Measurements from ENCODE around the gene TMTC2. TPM values are rescaled to one million over a fixed set of nuclear protein-coding genes. Genes with fewer than 3 reads are reported as not detected.

The TMTC2 gene
- total and polyA plus RNA-seq, 4 experiments from 2014 or later = 0.09 to 8.2 (median 4.2) TPM

GRCh38 chr12:82682851-82683261 lies 3.9 kb upstream of the TMTC2 start:
- no peak for DNase-seq
- H3K36me3 Mint-ChIP-seq = peaks cover 0 to 10% of the 10 kb centered on the region in 2 donors
- CTCF ChIA-PET (ENCODE audit: partially characterized antibody) = no interaction called here
- Histone ChIP-seq H3K4me1 (ENCODE audit: insufficient read depth, low read length) (peaks cover 3% of the 10 kb centered on the region), H3K4me3 (ENCODE audit: low read length in 2 of 2) (no peak overlapping the region), H3K27me3 (ENCODE audit: insufficient read depth, low read length) (no peaks in the 10 kb centered on the region), H3K36me3 (ENCODE audit: insufficient read depth, low read length) (no peaks in the 10 kb centered on the region), H3K9me3 (ENCODE audit: control insufficient read depth in 1 of 2, low read length in 2 of 2) (no peaks in the 10 kb centered on the region), H3K27ac (ENCODE audit: low read depth, low read length) (no peak overlapping the region)
- intact Hi-C loops (cut with micrococcal nuclease) = loop anchor here (10.0 kb wide), 2 partner anchors 702 to 1272 kb away; no protein-coding TSS in a partner anchor
- H3K4me1 Mint-ChIP-seq = peaks cover under 1 to 19% (median 6%) of the 10 kb centered on the region in 4 donors
- POLR2A ChIA-PET (ENCODE audit: partially characterized antibody) = no interaction called here
- no peak overlapping the region for H3K27ac Mint-ChIP-seq
- H3K4me3 Mint-ChIP-seq = no peak overlapping the region
- H3K27me3 Mint-ChIP-seq = peaks cover 11 to 16% of the 10 kb centered on the region in 2 donors
- no peaks in the 10 kb centered on the region for H3K9me3 Mint-ChIP-seq

DNA sequence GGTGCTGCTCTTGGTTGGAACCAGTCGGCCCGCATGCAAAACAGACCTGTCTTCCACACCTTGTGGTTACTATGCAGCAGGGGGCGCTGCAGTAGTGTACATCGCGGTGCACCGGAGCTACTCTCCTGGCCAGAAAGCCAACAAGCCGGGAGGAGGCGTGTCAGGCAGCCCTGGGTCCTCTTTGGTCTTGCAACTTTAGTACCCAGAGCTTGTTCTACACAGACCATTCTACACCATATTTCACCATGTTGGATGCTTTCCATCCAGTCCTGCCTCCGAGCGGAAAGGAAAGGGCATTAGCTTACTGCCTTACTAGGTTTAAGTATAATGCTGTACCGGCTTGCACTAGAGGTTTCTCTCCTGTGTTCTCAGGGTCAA lies 927 bp upstream of the TMTC2 start:
- Mint-ChIP-seq H3K36me3 (peaks cover 0 to 10% of the 10 kb centered on the region in 2 donors), H3K27me3 (peaks cover 11 to 13% of the 10 kb centered on the region in 2 donors), H3K4me1 (peaks cover 7 to 28% (median 17%) of the 10 kb centered on the region in 4 donors), H3K4me3 (peak overlapping the region; percentile 93 to 100 (median 97)), H3K27ac (peak overlapping the region; percentile 95 to 99 (median 96)), H3K9me3 (no peaks in the 10 kb centered on the region)
- intact Hi-C loops (cut with micrococcal nuclease) = loop anchor here (1.0 to 10.0 kb wide), 3 partner anchors 699 to 1823 kb away; no protein-coding TSS in a partner anchor
- Histone ChIP-seq H3K9me3 (ENCODE audit: control insufficient read depth in 1 of 2, low read length in 2 of 2) (no peaks in the 10 kb centered on the region), H3K27ac (ENCODE audit: low read depth, low read length) (peak overlapping the region; percentile 75), H3K4me3 (ENCODE audit: low read length in 2 of 2) (peak overlapping the region; percentile 61 to 85), H3K27me3 (ENCODE audit: insufficient read depth, low read length) (no peaks in the 10 kb centered on the region), H3K4me1 (ENCODE audit: insufficient read depth, low read length) (peaks cover 12% of the 10 kb centered on the region), H3K36me3 (ENCODE audit: insufficient read depth, low read length) (no peaks in the 10 kb centered on the region)
- ChIA-PET CTCF (ENCODE audit: partially characterized antibody) (interaction anchor here (0.7 to 4.2 kb wide), 25 partner anchors 10 to 1818 kb away, joined by 3 to 38 read pairs (median 4); partner anchors contain the start of genes CCDC59 and METTL25), POLR2A (ENCODE audit: partially characterized antibody) (interaction anchor here (1.0 to 1.2 kb wide), 3 partner anchors 50 to 329 kb away, joined by 3 to 4 read pairs (median 3); partner anchors contain the start of genes CCDC59 and METTL25)
- peak; percentile 85 to 90 (median 87) for DNase-seq

DNA sequence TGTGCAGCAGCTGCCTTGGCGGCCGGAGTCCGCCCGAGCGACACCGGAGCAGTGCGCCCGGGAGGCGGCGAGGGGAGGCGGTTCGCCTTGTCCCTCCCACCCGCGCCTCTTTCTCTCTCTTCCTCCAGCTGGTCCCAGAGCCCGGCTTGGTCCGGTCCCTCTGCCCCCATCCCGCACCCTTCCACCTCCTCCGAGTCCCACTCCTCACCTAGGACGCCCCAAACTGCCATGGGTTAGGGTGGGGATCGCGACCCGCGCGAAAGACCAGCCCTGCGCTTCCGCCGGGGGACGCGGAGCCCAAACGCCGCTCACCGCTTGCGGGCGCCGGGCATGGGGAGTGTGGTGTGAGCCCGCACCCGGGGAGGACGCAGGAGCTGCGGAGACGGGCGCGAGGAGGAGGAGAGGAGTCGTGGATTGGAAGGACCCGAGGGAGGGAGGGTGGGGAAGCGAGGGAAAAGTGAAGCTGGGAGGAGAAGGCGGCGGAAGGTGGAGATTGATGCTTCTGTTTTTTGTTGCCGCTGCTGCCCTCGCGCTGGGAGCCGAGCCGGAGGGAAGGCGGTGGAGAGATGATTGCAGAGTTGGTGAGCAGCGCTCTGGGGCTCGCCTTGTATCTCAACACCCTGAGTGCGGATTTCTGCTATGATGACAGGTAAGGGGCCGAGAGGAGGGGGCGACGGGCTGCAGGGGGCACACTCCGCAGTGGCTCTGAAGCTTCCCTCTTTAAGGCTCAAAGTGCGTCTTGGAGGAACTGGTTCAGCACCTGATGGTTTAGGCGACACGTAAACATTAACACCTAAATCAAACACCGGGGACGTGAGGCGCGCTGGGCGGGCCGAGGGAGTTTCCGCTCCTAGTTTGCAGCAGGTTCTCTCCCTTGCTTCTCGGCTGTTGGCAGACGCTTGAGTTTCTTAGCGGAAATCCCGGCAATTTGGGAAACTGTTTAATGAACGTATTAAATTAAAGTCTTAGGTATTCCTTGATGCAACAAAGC lies 610 bp downstream of the TMTC2 start:
- peaks cover 0 to 10% of the 10 kb centered on the region in 2 donors for H3K36me3 Mint-ChIP-seq
- H3K9me3 Mint-ChIP-seq = no peaks in the 10 kb centered on the region
- DNase-seq = peak; percentile 60 to 83 (median 70)
- peak overlapping the region; percentile 95 to 99 (median 97) for H3K27ac Mint-ChIP-seq
- intact Hi-C loops (cut with micrococcal nuclease) = loop anchor here (10.0 kb wide), 2 partner anchors 697 to 1267 kb away; no protein-coding TSS in a partner anchor
- CTCF ChIA-PET (ENCODE audit: partially characterized antibody) = interaction anchor here (1.1 to 4.2 kb wide), 8 partner anchors 10 to 1817 kb away, joined by 3 to 38 read pairs (median 16); partner anchors contain the start of genes CCDC59 and METTL25
- H3K4me3 Mint-ChIP-seq = peak overlapping the region; percentile 93 to 100 (median 97)
- Histone ChIP-seq H3K9me3 (ENCODE audit: control insufficient read depth in 1 of 2, low read length in 2 of 2) (no peaks in the 10 kb centered on the region), H3K36me3 (ENCODE audit: insufficient read depth, low read length) (no peaks in the 10 kb centered on the region), H3K4me1 (ENCODE audit: insufficient read depth, low read length) (peaks cover 12% of the 10 kb centered on the region), H3K27ac (ENCODE audit: low read depth, low read length) (peak overlapping the region; percentile 75), H3K4me3 (ENCODE audit: low read length in 2 of 2) (peak overlapping the region; percentile 66 to 85), H3K27me3 (ENCODE audit: insufficient read depth, low read length) (no peaks in the 10 kb centered on the region)
- peaks cover 7 to 28% (median 17%) of the 10 kb centered on the region in 4 donors for H3K4me1 Mint-ChIP-seq
- peaks cover 8% of the 10 kb centered on the region in 2 donors for H3K27me3 Mint-ChIP-seq
- POLR2A ChIA-PET (ENCODE audit: partially characterized antibody) = interaction anchor here (0.9 to 1.8 kb wide), 3 partner anchors 8 to 330 kb away, joined by 4 to 12 read pairs (median 4); partner anchors contain the start of genes CCDC59 and METTL25

DNA sequence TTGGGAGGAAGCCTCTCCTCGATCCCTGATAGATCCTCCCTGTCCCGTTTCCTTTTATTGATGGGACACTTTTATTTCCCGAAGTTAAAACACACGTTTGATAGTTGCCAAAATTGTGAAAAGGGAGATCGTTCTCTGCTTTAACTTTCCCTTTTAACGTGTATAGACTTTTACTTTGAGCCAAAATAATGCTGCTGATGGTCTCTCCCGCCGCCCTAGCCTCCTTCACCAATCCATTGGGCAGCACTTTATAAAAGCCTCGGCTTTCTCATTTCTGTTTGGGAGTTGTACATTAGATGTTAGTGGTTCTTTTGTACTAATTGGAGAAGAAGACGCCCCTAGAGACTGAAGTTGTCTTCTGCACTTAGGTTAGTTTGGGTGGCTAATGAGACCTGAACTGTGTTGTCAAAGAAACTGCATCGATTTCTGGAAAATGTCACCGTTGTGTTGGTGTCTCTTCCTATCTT lies 1.4 kb downstream of the TMTC2 start:
- Mint-ChIP-seq H3K27me3 (peaks cover 1 to 2% of the 10 kb centered on the region in 2 donors), H3K27ac (peak overlapping the region; percentile 92 to 99 (median 97)), H3K36me3 (peaks cover under 1 to 10% of the 10 kb centered on the region in 2 donors), H3K9me3 (no peaks in the 10 kb centered on the region), H3K4me3 (peak overlapping the region; percentile 93 to 100 (median 97)), H3K4me1 (peaks cover 7 to 28% (median 17%) of the 10 kb centered on the region in 4 donors)
- H3K27ac ChIP-seq (ENCODE audit: low read depth, low read length) = peak overlapping the region; percentile 75
- intact Hi-C loops (cut with micrococcal nuclease) = loop anchor here (10.0 kb wide), 2 partner anchors 697 to 1267 kb away; no protein-coding TSS in a partner anchor
- H3K4me1 ChIP-seq (ENCODE audit: insufficient read depth, low read length) = peaks cover 12% of the 10 kb centered on the region
- H3K9me3 ChIP-seq (ENCODE audit: control insufficient read depth in 1 of 2, low read length in 2 of 2) = no peaks in the 10 kb centered on the region
- POLR2A ChIA-PET (ENCODE audit: partially characterized antibody) = interaction anchor here (1.8 kb wide), 1 partner anchor 330 kb away, joined by 12 read pairs; the partner anchor contains the start of genes CCDC59 and METTL25
- CTCF ChIA-PET (ENCODE audit: partially characterized antibody) = interaction anchor here (4.2 kb wide), 1 partner anchor 9 kb away, joined by 29 read pairs; no protein-coding TSS in a partner anchor
- DNase-seq = peak in 2 of 5 donors; percentile 9 to 15
- peak overlapping the region; percentile 19 to 85 for H3K4me3 ChIP-seq (ENCODE audit: low read length in 2 of 2)
- H3K27me3 ChIP-seq (ENCODE audit: insufficient read depth, low read length) = no peaks in the 10 kb centered on the region
- no peaks in the 10 kb centered on the region for H3K36me3 ChIP-seq (ENCODE audit: insufficient read depth, low read length)

DNA sequence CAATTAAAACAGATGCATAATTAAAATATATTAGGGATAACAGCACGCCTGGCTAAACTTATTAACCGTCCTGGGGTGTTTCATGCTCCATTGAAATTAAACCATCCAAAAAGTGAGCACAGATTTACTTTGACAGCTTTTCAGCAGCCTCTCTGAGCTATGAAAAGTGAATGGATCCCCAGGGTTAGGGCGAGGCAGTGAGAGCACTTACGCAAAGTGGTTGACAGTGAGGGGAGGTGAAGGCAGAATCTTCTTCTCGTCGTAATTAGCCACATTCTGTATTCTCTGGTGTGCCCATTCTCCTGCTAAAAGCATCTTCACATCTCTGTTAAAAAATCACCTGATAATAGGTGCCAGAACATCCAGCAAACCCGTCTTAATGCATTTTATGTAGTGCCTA lies 1.9 kb downstream of the TMTC2 start:
- peaks cover 6 to 10% of the 10 kb centered on the region in 2 donors for H3K36me3 Mint-ChIP-seq
- CTCF ChIA-PET (ENCODE audit: partially characterized antibody) = no interaction called here
- intact Hi-C loops (cut with micrococcal nuclease) = loop anchor here (10.0 kb wide), 2 partner anchors 696 to 1266 kb away; no protein-coding TSS in a partner anchor

GRCh38 chr12:82690006-82690405 lies 3.3 kb downstream of the TMTC2 start:
- Histone ChIP-seq H3K27me3 (ENCODE audit: insufficient read depth, low read length) (no peaks in the 10 kb centered on the region), H3K36me3 (ENCODE audit: insufficient read depth, low read length) (no peaks in the 10 kb centered on the region), H3K27ac (ENCODE audit: low read depth, low read length) (no peak overlapping the region), H3K4me3 (ENCODE audit: low read length in 2 of 2) (no peak overlapping the region), H3K9me3 (ENCODE audit: control insufficient read depth in 1 of 2, low read length in 2 of 2) (no peaks in the 10 kb centered on the region), H3K4me1 (ENCODE audit: insufficient read depth, low read length) (peaks cover 12% of the 10 kb centered on the region)
- H3K4me1 Mint-ChIP-seq = peaks cover 7 to 28% (median 17%) of the 10 kb centered on the region in 4 donors
- POLR2A ChIA-PET (ENCODE audit: partially characterized antibody) = no interaction called here
- no peaks in the 10 kb centered on the region for H3K9me3 Mint-ChIP-seq
- CTCF ChIA-PET (ENCODE audit: partially characterized antibody) = no interaction called here
- peaks cover 6 to 10% of the 10 kb centered on the region in 2 donors for H3K36me3 Mint-ChIP-seq
- intact Hi-C loops (cut with micrococcal nuclease) = no loop called here
- peaks cover 0 to 1% of the 10 kb centered on the region in 2 donors for H3K27me3 Mint-ChIP-seq
- DNase-seq = no peak
- no peak overlapping the region for H3K4me3 Mint-ChIP-seq
- H3K27ac Mint-ChIP-seq = no peak overlapping the region

More for the DNA sequence above, 1.9 kb downstream of the TMTC2 start:
- no peaks in the 10 kb centered on the region for H3K27me3 ChIP-seq (ENCODE audit: insufficient read depth, low read length)
- no peak for DNase-seq
- POLR2A ChIA-PET (ENCODE audit: partially characterized antibody) = no interaction called here
- peaks cover 7 to 28% (median 17%) of the 10 kb centered on the region in 4 donors for H3K4me1 Mint-ChIP-seq
- H3K4me1 ChIP-seq (ENCODE audit: insufficient read depth, low read length) = peaks cover 12% of the 10 kb centered on the region
- no peaks in the 10 kb centered on the region for H3K36me3 ChIP-seq (ENCODE audit: insufficient read depth, low read length)
- no peak overlapping the region for H3K27ac ChIP-seq (ENCODE audit: low read depth, low read length)
- H3K4me3 ChIP-seq (ENCODE audit: low read length in 2 of 2) = no peak overlapping the region
- peaks cover 0 to 1% of the 10 kb centered on the region in 2 donors for H3K27me3 Mint-ChIP-seq
- no peaks in the 10 kb centered on the region for H3K9me3 Mint-ChIP-seq
- no peaks in the 10 kb centered on the region for H3K9me3 ChIP-seq (ENCODE audit: control insufficient read depth in 1 of 2, low read length in 2 of 2)
- H3K4me3 Mint-ChIP-seq = peak overlapping the region; percentile 93 to 100 (median 97)
- peak overlapping the region in 3 of 7 donors; percentile 97 to 99 (median 98) for H3K27ac Mint-ChIP-seq
